Head of caudate nucleus (tissue), 42 donors: Measurements from ENCODE around the gene SAMD10.
"Not testable (repeated sequence)": the region's sequence is repeated elsewhere in the genome, so short reads cannot be mapped to it uniquely, and the experiment has no call there.

Experiments
- DNase-seq, 42 donors: peaks; one replicate each; pipeline versions ENCODE4 v3.0.0 to v3.0.0-alpha.2; 2020 to 2021; ENCODE audit warnings: mixed read lengths in 7 of 42
- intact Hi-C: fragments of 100-400 bp; cut with DNase I; formaldehyde crosslinking; loops from one replicate; pipeline ENCODE4 v1.15.0; 2022

The SAMD10 gene

DNA sequence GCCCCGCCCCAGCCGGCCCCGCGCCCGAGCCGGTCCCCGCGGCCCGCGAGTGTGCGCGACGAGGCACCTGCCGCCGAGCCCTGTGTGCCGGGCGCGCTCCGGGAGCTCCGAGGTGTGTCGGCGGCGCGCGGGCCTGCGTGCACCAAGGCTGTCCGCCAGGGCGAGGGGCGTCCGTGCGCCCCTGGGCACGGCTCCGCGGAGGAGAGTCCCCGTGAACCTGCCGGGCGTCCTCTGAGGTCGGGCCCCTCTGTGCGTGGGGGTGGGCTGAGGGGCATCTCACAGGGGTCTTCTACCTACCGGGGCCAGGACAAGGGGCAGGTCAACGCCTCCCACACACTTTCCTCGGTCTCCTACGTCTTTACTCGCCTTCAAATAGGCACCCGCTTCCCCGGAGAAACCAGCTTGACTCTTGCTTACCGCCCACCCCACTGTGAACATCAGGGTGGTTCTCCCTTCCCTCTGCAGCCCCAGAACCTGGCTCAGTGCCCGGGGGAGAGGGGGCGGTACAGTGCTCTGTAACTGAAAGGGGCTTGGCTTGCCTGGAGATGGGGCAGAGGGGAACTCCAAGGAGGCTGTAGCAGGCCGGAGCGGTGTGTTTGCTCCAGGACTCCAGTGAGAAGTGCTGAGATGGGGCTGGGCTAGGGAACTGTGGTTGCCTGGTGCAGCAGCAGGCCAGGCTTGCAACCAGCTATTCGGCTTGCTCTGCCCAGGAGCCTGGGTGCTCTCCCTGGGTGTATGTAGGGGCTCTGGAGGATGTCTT, at the start of gene SAMD10:
TSS of gene SAMD10 (minus strand) at position 86 of the 760 bp plus-strand sequence. CDS start 175 bp downstream, outside the sequence.
- intact Hi-C loops = no loop called here
- peak; percentile 51 to 93 (median 79) for DNase-seq

DNA sequence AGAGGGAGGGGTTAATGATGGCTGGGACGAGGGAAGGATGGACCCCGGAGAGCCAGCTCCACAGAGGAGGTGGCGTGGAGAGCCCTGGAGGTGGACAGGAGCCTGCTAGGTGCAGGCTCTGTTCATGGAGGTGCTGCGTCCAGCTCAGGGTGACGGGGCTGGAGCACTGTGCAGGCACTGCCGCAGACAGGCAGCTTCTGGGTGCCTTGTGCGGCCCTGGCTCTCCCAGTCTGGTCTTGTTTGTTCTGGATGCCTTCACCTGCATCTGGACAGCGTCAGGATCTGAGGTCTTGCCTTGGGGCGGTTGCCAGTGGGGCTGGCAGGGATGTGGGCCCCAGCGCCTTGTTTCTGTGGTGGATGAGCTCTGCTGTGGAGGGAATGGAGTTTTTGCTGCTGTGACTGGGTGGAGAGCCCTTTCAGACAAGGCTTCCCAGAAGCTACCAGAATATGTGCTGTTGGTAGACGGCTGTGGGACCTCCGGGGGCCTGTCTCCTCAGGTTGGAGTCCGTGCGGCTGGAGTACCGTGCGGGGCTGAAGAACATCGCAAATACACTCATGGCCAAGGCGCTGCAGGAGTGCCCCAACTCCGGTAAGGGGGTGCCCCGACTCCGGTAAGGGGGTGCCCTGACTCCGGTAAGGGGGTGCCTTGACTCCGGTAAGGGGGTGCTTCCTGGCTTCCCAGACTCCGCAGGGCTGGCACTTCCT, 48.7 kb upstream of the SAMD10 start:
- no peak for DNase-seq
- intact Hi-C loops = no loop called here

DNA sequence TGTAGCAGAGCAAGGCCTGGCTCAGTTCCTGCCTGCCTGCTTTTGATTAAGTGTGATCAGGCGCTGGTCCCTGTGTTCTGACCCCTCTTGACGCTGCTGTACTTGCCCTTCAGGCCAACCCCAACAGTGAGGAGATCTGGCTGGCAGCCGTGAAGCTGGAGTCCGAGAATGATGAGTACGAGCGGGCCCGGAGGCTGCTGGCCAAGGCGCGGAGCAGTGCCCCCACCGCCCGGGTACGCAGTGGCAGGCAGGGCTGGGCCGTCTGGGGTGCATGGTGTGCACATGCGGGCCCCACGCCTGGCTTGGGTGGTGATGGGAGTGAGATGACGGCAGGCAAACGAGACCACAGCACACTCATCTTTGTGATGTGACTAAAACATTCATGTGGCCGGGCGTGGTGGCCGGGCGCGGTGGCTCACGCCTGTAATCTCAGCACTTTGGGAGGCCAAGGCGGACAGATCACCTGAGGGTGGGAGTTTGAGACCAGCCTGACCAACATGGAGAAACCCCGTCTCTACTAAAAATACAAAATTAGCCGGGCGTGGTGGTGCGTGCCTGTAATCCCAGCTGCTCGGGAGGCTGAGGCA, 46.5 kb upstream of the SAMD10 start:
- intact Hi-C loops = no loop called here
- DNase-seq = no peak

DNA sequence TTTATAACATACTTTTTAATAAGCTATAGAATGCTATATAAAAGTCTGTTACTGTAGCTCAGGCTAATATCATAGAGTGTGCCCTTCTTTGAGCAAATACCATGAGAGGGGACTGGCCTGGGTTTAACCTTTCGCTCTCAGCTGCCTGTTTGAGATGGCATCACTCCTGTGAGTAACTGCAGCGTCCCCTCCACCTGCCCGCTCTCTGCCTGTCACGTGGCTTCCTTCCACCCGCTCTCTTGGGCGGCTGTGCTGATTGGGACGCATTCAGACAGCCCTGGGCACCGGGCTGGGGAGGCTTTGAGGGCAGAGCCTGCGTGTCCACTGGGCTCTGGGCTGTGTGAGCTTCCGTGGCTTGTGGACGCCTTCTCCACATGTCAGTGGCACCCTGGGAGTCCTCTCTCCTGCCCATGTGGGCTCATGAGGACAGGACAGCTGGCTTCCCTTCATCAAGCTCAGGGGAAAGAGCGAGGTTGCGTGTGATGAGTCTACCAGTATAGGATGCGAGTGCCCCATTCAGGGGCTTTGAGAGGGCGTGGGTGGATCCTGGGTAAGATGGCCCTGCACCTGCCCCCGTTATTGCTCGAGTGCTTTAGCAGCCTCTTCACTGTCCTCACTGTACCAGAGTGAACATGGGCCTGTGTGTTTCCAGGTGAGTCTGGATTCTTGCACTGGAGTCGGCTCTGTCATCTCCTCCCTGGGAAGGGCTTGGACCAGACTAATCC, 45.8 kb upstream of the SAMD10 start:
- DNase-seq = no peak
- intact Hi-C loops = no loop called here

DNA sequence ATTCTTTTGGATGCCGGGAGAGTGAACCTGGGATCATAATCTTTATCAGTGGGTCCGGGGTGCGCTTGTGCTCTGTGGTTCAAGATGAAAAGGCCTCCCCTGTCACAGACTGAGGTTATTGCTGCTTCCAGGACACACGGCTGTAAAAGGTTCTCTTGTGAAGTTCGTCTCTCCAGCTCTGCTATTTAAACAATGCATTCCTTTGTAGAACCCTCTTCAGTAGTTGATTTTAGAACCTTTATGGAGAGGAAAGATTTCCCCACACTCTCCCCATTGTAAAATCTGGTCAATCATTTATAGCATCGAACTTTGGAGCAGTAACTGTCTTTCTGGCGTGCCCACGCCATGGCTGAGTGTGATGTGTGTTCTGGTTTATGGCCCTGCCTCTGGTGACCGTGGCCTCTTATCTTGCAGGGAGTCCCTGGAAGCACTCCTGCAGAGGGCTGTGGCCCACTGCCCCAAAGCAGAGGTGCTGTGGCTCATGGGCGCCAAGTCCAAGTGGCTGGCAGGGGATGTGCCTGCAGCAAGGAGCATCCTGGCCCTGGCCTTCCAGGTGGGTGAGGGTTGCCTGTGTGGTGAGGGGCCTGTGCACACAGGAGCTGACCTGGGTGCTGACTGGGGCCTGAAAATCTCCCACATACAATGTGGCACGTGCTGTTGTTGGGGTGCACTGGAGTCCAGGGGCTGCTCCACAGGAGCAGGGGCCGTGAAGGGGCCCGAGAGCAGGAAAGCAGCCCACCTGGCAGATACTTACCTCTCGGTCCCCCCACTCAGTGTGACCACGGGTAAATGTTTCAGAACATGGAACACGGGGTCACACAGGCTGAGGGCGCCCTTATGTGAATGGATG, 44.9 kb upstream of the SAMD10 start:
- DNase-seq = no peak
- intact Hi-C loops = no loop called here

DNA sequence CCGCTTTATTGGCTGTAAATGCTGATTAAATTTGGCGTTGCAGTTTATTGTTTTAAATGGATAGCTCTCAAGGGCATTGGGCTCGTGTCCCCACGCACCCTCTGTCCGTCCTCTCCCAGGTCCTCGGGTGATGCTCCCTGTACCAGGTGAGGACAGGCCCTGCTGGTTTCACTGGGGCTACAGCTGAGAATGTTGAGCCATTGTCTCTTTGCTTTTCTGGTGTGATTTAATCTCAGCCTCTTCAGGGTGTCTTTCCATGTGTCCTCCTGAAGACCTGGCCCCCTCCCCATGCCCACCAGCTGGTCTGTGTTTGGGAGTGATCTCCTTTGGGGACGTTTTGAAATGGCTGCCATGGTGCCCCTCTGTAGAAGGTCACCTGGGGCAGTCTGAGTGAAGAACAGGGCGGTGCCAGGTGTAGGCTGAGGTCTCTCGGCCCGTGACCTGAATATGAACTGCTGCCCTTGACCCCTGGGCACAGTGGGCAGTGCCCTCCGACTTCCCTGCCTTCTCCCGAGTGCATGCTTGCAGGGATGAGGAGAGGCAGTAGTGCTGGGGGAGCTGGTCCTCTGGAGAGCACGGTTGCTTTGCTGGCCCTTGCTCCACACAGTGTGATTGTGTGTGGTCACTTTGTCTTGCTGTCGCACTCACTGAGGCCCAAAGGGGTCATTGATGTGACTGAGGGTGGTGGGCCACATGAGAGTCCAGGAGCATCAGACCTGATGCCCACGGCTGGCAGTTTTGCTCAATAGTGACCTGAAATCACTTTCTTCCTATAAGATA, 44.1 kb upstream of the SAMD10 start:
- DNase-seq = no peak
- intact Hi-C loops = no loop called here

DNA sequence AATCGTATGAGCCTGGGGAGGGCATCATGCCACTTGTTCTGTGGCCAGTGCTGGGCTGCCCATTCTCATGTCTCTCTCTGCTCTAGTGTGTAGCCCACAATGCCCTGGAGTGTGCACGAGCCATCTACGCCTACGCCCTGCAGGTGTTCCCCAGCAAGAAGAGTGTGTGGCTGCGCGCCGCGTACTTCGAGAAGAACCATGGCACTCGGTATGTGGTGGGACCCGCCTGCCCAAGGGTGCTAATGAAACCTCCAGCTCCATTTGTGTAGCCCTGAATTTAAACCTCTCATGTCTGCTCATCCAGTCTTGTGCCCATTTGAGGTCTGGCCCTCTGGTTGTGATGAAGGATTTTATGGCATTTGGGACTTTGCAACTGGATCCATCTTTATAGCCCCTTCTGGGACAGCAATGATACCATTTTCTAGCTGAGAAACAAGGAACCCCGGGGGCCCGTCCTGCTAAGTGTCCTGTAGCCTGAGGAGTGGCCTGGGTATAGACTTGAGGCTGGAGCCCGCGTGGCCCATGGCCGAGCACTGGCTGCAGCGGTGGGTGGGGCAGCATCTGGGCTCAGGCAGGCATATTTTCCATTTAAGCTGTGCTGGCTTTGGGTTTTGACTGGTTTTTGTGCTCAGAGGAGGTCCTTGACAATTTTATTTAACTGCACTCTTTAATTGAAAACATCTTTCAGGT, 43.4 kb upstream of the SAMD10 start:
- no peak for DNase-seq
- intact Hi-C loops = no loop called here

DNA sequence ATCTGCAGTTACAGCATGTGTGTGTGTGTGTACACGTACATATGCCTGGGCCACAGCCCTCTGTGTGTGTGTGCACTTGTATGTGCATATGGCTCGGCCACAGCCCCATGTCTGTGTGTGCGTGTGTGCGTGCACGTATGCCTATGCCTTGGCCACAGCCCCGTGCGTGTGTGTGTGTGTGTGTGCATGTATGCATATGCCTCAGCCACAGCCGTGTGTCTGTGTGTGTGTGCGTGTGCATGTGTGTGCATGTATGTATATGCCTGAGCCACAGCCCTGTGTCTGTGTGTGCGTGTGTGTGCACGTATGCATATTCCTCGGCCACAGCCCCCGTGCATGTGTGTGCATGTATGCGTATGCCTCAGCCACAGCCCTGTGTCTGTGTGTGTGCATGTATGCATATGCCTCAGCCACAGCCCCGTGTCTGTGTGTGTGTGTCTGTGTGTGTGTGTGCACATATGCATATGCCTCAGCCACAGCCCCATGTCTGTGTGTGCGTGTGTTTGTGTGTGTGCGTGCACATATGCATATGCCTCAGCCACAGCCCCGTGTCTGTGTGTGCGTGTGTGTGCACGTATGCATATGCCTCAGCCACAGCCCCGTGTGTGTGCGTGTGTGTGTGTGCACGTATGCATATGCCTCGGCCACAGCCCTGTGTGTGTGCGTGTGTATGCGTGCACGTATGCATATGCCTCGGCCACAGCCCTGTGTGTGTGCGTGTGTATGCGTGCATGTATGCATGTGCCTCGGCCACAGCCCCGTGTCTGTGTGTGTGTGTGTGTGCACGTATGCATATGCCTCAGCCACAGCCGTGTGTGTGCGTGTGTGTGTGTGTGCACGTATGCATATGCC, 41.9 kb upstream of the SAMD10 start:
- DNase-seq = no peak
- intact Hi-C loops = no loop called here

DNA sequence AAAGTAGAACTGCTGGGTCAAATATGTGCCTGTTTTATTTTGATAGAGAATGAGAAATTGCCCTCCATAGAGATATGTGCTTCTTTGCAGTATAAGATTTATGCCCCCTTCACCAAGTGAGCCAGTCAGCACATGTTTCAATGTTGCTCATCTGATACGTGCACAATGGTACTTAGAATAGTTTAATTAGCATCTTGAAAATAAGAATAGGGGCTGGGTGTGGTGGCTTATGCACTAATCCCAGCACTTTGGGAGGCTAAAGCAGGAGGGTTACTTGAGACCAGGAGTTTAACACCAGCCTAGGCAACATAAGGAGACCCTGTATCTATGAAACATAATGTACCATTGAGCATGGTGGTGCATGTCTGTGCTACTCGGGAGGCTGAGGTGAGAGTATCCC, 36.2 kb upstream of the SAMD10 start:
- intact Hi-C loops = no loop called here
- DNase-seq = no peak

DNA sequence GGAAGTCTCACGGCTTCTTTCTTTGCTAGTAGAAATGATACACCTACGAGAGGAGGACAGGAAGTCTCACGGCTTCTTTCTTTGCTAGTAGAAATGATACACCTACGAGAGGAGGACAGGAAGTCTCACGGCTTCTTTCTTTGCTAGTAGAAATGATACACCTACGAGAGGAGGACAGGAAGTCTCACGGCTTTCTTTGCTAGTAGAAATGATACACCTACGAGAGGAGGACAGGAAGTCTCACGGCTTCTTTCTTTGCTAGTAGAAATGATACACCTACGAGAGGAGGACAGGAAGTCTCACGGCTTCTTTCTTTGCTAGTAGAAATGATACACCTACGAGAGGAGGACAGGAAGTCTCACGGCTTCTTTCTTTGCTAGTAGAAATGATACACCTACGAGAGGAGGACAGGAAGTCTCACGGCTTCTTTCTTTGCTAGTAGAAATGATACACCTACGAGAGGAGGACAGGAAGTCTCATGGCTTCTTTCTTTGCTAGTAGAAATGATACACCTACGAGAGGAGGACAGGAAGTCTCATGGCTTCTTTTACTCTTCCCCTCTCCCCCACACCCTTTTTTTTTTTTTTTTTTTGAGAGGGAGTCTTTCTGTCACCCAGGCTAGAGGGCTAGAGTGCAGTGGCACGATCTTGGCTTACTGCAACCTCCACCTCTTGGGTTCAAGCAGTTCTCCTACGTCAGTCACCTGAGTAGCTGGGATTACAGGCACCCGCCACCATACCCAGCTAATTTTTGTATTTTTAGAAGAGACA, 33.1 kb upstream of the SAMD10 start:
- DNase-seq, intact Hi-C loops: not testable (repeated sequence)

DNA sequence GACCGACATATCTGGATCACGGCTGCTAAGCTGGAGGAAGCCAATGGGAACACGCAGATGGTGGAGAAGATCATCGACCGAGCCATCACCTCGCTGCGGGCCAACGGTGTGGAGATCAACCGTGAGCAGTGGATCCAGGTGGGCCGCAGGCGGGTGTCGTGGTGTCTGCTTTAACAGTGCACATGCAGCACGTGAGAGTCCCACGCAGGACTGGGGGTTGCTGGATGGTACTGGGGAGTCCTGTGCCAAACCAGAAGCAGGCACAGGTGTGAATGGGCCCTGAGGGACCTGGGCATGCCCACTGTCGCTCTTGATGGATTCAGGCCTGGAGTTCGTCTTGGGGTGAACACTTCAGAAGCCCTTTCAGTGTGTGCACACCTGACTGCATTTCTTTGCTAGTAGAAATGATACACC, 31.9 kb upstream of the SAMD10 start:
- intact Hi-C loops = no loop called here
- no peak for DNase-seq

DNA sequence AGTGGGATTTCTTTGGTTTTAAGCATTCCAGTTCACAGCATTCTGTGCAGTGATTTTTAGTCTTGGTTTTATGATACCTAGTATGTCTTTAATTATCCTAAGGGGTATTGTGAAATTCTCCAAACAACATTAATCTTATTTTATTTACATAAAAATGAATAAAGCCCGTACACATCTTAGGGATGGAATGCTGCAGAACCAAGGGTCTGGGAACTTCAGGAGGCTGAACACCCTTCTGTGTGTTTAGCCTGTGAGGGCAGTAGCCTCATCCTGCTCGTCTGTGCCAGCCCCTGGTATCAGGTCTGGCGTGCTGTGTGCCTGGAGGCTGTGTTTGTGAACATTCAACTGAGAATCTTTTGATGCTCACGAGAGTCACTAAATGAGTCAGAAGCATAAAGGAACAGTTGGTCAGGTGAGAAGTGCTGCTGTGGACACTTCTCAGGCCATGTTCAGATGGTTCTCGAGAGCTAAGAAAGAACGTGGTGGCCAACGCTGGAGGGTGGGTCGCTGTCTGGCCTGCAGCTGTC, 31.3 kb upstream of the SAMD10 start:
- intact Hi-C loops = no loop called here
- DNase-seq = no peak

DNA sequence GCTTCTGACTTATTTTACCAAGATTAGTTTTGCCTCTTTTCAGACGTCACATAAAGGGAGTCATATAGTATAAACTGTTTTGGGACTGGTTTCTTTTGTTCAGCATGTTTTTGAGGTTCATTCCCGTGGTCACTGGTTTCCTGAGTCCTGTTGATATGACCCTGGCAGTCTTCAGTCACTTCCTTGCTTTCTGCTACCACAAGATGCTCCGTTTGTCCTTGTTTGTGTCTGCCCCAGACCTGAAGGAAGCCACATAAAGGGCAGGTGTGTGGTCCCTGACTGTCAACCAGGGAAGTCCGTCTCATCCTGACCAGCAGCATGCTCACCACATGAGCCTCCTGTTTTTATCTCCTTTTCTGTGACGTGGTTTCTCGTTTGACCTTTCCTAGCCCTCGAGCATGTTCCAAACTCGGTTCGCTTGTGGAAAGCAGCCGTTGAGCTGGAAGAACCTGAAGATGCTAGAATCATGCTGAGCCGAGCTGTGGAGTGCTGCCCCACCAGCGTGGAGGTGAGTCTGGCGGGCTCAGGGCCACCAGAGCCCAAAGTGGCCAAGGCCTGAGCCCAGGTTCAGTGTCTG, 30.5 kb upstream of the SAMD10 start:
- intact Hi-C loops = no loop called here
- no peak for DNase-seq

DNA sequence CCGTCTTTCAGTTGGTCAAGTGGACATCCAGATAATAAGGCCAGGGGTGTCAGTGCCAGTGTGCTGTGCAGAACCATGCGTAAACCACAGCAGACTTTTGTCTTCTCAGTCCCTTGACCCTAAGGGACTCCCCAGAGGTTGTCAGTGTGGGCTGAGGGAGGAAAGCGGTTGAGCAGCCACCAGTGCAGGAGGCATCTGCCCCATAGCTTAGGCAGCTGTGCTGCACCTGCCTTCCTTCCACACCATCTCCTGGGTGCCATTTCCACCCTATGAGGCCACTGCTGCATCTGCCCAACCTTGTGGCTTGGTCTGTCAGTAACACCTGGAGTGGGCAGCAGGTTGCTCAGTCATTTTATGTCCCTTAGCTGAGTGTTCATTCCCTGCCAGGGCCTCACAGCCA, 27.5 kb upstream of the SAMD10 start:
- intact Hi-C loops = no loop called here
- no peak for DNase-seq

DNA sequence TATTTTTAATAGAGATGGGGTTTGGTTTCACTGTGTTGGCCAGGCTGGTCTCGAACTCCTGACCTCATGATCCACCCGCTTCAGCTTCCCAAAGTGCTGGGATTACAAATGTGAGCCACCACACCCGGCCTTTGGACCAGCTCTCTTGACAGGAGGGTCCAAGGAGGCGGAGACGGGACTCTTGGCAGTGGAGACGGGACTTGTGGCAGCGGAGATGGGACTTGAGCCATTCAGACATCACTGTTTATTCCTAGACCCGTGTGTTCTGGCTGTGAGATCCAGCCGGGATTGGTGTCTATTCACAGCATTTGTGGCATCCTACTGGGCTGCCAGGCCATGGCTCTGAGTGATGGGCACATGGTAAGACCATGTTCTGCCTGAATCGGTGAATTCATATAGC, 27.0 kb upstream of the SAMD10 start:
- DNase-seq = peak in 13 of 42 donors; percentile 4 to 49 (median 21)
- intact Hi-C loops = no loop called here
